Measurements from ENCODE around the gene BCL11B.

The BCL11B gene

DNA sequence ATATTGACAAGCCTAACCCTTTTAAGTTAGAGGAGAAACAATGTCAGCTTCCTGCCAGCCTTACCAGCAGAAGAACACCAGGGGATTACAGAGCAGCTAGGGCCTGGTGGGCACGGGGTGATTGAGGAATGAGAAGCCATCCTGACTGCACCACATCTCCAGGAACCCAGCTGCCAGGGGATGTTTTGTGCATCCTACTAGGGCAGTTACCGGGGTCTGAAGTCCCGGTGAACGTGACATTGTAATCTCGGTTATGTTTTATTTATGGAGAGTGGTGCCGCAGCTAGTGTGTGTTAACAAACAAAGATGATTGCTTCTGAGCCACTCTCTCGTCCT is 115.9 kb downstream of the BCL11B start:
- H3K4me3 ChIP-seq (replicated peaks; ENCODE audit: low read depth, low read length), result no peak overlapping the region
- no peak for DNase-seq (ENCODE audit: low read depth)
- TF ChIP-seq CTCF (IDR thresholded peaks at IDR 0.05; ENCODE audit: low read length, missing control alignments), result no peak

DNA sequence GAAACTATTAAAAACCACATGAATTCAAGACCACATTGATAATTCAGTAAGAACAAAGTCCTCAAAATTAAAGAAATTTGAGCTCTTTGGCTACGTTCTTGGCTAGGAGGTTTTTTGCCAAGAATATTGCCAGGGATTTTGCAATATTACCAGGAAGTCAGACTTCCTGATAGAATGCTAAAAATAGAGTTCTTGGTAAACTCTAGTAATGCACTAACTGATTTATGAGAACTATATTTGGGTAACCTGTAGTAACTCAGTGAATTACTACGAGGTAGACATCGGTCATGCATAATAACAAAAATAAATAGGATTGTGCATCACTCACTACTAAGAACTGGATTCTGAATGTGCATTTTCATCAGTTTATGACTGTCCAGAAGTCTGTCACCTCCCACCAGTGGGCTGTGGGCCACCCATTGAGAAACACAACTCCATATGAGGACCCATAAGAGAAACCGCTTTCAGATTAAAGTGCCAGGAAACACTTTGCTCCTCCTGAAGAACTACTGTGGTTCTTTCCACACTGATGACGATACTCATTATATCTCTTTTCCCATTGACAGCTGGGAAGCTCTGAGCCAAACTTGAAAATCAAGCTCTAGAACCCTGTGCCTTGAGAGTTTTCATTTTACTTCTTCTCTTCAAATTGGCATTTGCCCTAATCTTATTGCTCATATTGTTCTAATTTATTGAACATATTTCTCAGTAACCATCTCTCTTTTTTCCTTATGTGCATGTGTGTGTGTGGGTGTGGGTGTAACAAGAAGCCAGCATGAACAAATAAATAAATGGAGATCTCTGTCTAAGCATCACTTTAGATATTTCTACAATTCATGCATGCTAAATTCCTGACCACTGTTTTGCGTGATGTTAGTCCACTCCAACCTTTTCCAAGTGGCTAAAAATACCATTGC is 116.6 kb downstream of the BCL11B start:
- H3K4me3 ChIP-seq (replicated peaks; ENCODE audit: low read depth, low read length), result no peak overlapping the region
- TF ChIP-seq CTCF (IDR thresholded peaks at IDR 0.05; ENCODE audit: low read length, missing control alignments), result no peak
- DNase-seq (ENCODE audit: low read depth), result peak; percentile 1

GRCh38 chr14:99150236-99150635 is 121.8 kb downstream of the BCL11B start:
- DNase-seq (ENCODE audit: low read depth), result no peak
- TF ChIP-seq CTCF (IDR thresholded peaks at IDR 0.05; ENCODE audit: low read length, missing control alignments), result no peak
- H3K4me3 ChIP-seq (replicated peaks; ENCODE audit: low read depth, low read length), result no peak overlapping the region

DNA sequence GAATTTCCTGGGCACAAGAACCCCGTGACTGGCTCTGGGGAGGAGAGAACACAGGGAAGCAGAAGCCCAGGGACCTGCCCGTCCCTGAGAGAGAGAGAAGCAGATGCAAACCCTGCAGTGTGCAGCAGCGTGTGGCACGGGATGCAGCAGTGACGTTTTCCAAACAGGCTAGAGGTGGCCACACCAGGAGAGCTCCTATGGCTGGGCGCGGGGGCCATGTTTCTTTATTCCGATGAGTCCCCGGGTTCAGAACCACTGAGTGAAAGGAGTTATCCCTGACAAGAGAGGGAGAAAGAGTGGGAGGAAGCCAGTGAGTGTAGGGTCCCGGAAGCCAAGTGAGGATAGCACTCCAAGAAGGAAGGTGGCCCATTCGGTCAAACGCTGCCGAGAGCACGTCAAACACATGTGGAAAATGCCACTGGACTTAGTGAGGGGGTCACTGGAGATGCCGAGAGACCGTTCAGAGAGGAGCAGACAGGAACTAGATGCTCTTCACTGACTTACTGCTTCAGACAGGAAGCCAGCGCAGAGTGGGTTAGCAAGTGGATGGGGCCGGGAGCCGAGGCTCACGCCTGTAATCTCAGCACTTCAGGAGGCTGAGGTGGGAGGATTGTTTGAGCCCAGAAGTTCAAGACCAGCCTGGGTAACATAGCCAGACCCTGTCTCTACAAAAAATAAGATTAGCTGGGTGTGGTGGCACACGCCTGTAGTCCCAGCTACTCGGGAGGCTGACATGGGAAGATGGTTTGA is 123.0 kb downstream of the BCL11B start:
- no peak for DNase-seq (ENCODE audit: low read depth)
- no peak for TF ChIP-seq CTCF (IDR thresholded peaks at IDR 0.05; ENCODE audit: low read length, missing control alignments)

DNA sequence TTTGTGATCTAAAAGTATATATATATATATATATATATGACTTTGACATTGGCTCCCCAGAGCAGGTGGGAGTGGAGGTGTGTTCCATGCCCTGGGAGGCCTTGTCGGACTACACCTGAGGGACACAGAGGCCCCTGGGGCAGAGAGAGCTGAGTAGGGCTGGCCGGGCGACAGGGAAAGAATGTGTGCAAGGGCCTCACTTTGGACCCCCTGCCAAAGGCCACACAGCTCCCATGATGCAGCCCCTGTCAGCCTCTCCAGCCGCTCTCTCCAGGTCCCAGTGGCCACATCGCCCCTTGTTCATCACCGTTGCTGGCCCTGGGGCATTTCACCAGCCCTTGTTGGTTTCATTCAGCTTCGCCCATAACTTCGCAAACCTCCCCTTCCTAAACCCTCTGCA is 123.9 kb downstream of the BCL11B start:
- TF ChIP-seq CTCF (IDR thresholded peaks at IDR 0.05; ENCODE audit: low read length, missing control alignments), result no peak
- no peak overlapping the region for H3K4me3 ChIP-seq (replicated peaks; ENCODE audit: low read depth, low read length)
- no peak for DNase-seq (ENCODE audit: low read depth)

More for the DNA sequence above, 123.0 kb downstream of the BCL11B start:
- H3K4me3 ChIP-seq (replicated peaks; ENCODE audit: low read depth, low read length), result no peak overlapping the region

GRCh38 chr14:99147366-99147740 is 124.6 kb downstream of the BCL11B start:
- no peak for TF ChIP-seq CTCF (IDR thresholded peaks at IDR 0.05; ENCODE audit: low read length, missing control alignments)
- no peak overlapping the region for H3K4me3 ChIP-seq (replicated peaks; ENCODE audit: low read depth, low read length)
- no peak for DNase-seq (ENCODE audit: low read depth)
